Lung (tissue), 12 donors: Measurements from ENCODE around the gene SSH2. TPM values are rescaled to one million over a fixed set of nuclear protein-coding genes. Genes with fewer than 3 reads are reported as not detected.

ENCODE experiments used
- ATAC-seq: fragments of 200-7000 bp; cut with Tn5 transposase; one replicate; pipeline ENCODE4 v1.9.1; 2020; ENCODE audit warnings: moderate number of reproducible peaks; ENCODE audit not compliant: insufficient read depth, low FRiP score
- DNase-seq, 3 donors: peaks; one replicate each; pipeline ENCODE4 v3.0.0-alpha.2; 2013 to 2017
- H3K27ac ChIP-seq, 2 donors: one replicate each; pipeline ENCODE4 v1.5.1; 2013; ENCODE audit warnings: mild to moderate bottlenecking in 2 of 2, moderate library complexity in 2 of 2, control low read depth in 1 of 2, inconsistent platforms in 1 of 2, low read depth in 1 of 2, low read length in 1 of 2
- H3K27me3 ChIP-seq, 3 donors: one replicate each; pipeline ENCODE4 v1.5.1; 2013; ENCODE audit warnings: low read length in 2 of 3; ENCODE audit not compliant: control insufficient read depth in 3 of 3, insufficient read depth in 3 of 3
- H3K36me3 ChIP-seq, 4 donors: one replicate each; pipeline ENCODE4 v1.5.1; 2013; ENCODE audit warnings: low read length in 4 of 4, mild to moderate bottlenecking in 1 of 4, moderate library complexity in 1 of 4; ENCODE audit not compliant: control insufficient read depth in 4 of 4, insufficient read depth in 4 of 4
- H3K4me1 ChIP-seq, 5 donors: one replicate each; pipeline ENCODE4 v1.5.1; 2013; ENCODE audit warnings: low read length in 5 of 5, mild to moderate bottlenecking in 2 of 5, moderate library complexity in 1 of 5; ENCODE audit not compliant: control insufficient read depth in 5 of 5, insufficient read depth in 5 of 5
- H3K4me3 ChIP-seq: one replicate; pipeline ENCODE4 v1.5.1; 2013; ENCODE audit warnings: mild to moderate bottlenecking, control low read depth, moderate library complexity
- H3K9ac ChIP-seq, 2 donors: one replicate each; pipeline ENCODE4 v1.5.1; 2013; ENCODE audit warnings: low read length in 2 of 2, control low read depth in 1 of 2; ENCODE audit not compliant: insufficient read depth in 1 of 2
- H3K9me3 ChIP-seq, 4 donors: one replicate each; pipeline ENCODE4 v1.5.1; 2013; ENCODE audit warnings: low read length in 3 of 4, mild to moderate bottlenecking in 1 of 4, moderate library complexity in 1 of 4; ENCODE audit not compliant: control insufficient read depth in 4 of 4, insufficient read depth in 3 of 4
- WGBS, 2 donors: extraction: QIAGEN DNeasy Blood & Tissue Kit; methylation state at CpG; one replicate each; pipeline ENCODE4 v1.1.7; 2013; 5-methylcytosine and 5-hydroxymethylcytosine counted together
- polyA plus RNA-seq, 2 donors: library from polyadenylated mRNA; stranded (reverse); fragments of 200-250 nt; gene quantifications; one replicate each; pipeline ENCODE4 v1.2.1, GENCODE V29; 2013
- total RNA-seq, 2 donors: library from RNA; depleted of rRNA in 1 of 2; stranded (reverse); fragments of >200 nt in 1 of 2; gene quantifications; one replicate each; pipeline ENCODE4 v1.2.1, GENCODE V29; 2014 to 2021
- TF ChIP-seq, protein P1 (sequence below): IDR thresholded peaks from 2 replicates; pipeline ENCODE4 v1.5.1; 2012; ENCODE audit warnings: mild to moderate bottlenecking; ENCODE audit errors: control extremely low read depth, extremely low read depth
- donor health status: control.
- donor health status: control.
- donor health status: Bipolar disorder and iron deficiency.
- donor health status: healthy.
- donor health status: DM: yes; HTN: yes; CAD: no.

SSH2 gene
- total and polyA plus RNA-seq, 4 donors: 23.4 to 69.4 (median 41.1) TPM

DNA sequence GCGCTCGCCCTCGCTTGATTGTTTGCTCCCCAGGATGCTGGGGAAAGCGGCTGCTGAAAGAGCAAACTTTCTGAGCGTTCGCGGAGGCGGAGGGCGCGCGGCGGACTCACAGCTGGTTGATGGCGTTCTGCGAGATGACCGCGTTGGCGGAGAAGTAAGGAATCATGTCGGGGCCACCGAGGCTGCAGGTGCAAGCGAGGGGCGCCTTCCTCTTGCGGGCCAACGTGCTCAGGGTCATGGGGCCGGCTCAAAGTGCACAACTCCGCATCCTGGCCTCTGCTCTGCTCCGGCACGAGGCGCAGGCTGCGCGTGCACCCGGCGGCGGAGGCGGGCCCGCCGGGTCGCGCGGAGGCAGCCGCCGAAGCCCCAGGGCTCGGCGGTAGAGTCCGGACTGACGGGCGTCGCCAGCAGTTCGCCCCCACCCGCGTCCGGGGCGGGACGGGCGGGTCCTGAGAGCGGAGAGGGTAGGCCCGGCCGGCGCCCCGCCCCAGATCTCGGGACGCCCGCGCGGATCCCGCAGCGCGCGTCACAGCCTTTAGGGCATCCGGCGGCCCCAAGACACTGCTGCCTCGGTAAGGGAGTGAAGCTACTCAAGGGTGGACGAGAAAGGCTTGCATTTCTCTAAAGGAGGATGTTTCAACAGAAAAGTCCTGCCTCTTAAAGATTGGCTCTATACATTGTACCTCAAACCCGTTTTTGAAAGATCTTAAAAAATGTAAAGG is 168.8 kb downstream of the SSH2 start:
- H3K36me3 ChIP-seq: peaks cover 0 to 4% (median 0%) of the 10 kb centered on the region in 4 donors
- H3K4me1 ChIP-seq: peaks cover 0 to 10% (median 3%) of the 10 kb centered on the region in 5 donors
- WGBS, 2 donors: 1% methylated on average over 67 to 73 of the region's 73 CpGs
- TF ChIP-seq, protein P1, sequence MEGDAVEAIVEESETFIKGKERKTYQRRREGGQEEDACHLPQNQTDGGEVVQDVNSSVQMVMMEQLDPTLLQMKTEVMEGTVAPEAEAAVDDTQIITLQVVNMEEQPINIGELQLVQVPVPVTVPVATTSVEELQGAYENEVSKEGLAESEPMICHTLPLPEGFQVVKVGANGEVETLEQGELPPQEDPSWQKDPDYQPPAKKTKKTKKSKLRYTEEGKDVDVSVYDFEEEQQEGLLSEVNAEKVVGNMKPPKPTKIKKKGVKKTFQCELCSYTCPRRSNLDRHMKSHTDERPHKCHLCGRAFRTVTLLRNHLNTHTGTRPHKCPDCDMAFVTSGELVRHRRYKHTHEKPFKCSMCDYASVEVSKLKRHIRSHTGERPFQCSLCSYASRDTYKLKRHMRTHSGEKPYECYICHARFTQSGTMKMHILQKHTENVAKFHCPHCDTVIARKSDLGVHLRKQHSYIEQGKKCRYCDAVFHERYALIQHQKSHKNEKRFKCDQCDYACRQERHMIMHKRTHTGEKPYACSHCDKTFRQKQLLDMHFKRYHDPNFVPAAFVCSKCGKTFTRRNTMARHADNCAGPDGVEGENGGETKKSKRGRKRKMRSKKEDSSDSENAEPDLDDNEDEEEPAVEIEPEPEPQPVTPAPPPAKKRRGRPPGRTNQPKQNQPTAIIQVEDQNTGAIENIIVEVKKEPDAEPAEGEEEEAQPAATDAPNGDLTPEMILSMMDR: no peak
- no peaks in the 10 kb centered on the region for H3K27me3 ChIP-seq
- peak overlapping the region; percentile 92 to 95 for H3K27ac ChIP-seq
- ATAC-seq: peak; percentile 97
- H3K4me3 ChIP-seq: peak overlapping the region; percentile 90
- H3K9ac ChIP-seq: peak overlapping the region; percentile 49 to 94
- DNase-seq: peak; percentile 88 to 93 (median 88)
- no peaks in the 10 kb centered on the region for H3K9me3 ChIP-seq

DNA sequence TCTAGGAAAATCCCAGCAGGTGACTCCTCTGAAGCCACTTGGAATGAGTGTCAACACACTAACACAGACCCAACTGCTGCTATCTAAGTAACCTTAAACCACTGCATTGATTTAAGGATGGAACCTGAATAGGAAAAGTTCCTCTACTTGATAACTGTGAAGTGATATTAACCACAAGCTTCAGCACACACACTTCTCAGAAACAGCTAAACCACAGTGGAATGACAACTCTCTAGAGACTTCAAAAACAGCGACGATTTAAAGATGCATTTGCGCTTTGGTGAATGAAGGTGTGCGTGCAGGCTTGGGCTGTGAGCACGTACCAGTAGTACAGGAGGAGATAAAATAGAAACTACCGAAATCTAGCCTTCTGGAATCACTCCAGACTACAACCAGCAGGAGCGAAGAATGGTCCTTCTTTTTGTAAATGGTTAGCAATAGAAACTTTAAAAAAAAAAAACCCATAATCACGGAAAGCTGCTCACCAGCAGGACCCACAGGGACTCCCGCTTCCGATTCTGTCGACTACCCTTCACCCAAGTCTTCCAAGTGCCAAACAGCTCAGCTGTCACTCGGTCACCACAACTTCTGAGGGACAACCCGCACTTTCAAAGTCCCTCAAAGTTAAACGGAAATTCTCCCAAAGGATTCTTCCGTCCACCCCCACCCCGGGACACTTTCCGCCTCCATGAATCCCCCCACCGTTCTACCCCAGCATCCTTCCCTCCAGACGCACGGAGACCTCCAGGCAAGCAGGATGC is 169.6 kb downstream of the SSH2 start:
- Histone ChIP-seq H3K27me3 (no peaks in the 10 kb centered on the region), H3K36me3 (peaks cover 0 to 5% (median 0%) of the 10 kb centered on the region in 4 donors), H3K4me1 (peaks cover 0 to 10% (median 3%) of the 10 kb centered on the region in 5 donors), H3K4me3 (peak overlapping the region; percentile 90), H3K9me3 (no peaks in the 10 kb centered on the region), H3K27ac (peak overlapping the region; percentile 92 to 95), H3K9ac (peak overlapping the region; percentile 49 to 75)
- DNase-seq: no peak
- WGBS, 2 donors: 3 to 10% methylated on average over 20 of the region's 20 CpGs
- ATAC-seq: peak; percentile 4
- TF ChIP-seq, protein P1: no peak

DNA sequence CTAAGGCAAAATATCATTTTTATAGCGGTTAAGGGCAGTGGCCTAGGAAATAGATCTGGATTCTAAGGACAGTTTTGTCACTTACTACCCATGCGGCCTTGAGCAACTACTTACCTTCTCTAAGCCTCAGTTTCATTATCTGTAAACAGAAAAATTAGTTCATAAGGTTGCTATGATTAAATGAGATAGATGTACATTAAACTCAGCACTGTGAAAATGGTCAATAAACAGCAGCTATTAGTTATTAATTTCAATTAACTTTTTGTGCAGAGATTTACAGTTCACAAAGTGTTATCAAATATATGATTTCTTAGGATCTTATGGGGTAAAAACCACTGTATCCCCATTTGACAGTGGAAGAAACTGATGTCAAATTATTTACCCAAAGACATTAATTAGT is 171.8 kb downstream of the SSH2 start:
- no peak overlapping the region for H3K27ac ChIP-seq

More for the DNA sequence above, 171.8 kb downstream of the SSH2 start:
- Histone ChIP-seq H3K36me3 (peaks cover 0 to 6% (median under 1%) of the 10 kb centered on the region in 4 donors), H3K9me3 (no peaks in the 10 kb centered on the region), H3K4me3 (no peak overlapping the region), H3K27me3 (no peaks in the 10 kb centered on the region), H3K4me1 (peaks cover 0 to 10% (median 3%) of the 10 kb centered on the region in 5 donors), H3K9ac (no peak overlapping the region)
- ATAC-seq (no peak), DNase-seq (no peak)
- TF ChIP-seq, protein P1: no peak
- 74 to 79% methylated on average over 2 of the region's 2 CpGs for WGBS, 2 donors
